Uterus (tissue), 2 donors: ENCODE results near the gene RRAS2.

ENCODE experiments used
- CTCF ChIP-seq, 4 experiments: fragments of 200-600 bp in 2 of 4; fragments of 450-650 bp in 2 of 4; sonication (generic) in 2 of 4; IDR thresholded peaks; one replicate each; pipeline ENCODE4 v1.5.1; 2016 to 2019; ENCODE audit warnings: antibody characterized with exemption in 4 of 4, mild to moderate bottlenecking in 2 of 4, moderate library complexity in 1 of 4
- POLR2A ChIP-seq, 2 donors: fragments of 450-650 bp; IDR thresholded peaks; one replicate each; pipeline ENCODE4 v1.6.1; 2016; ENCODE audit warnings: antibody characterized with exemption in 2 of 2, mild to moderate bottlenecking in 1 of 2, moderate library complexity in 1 of 2

DNA sequence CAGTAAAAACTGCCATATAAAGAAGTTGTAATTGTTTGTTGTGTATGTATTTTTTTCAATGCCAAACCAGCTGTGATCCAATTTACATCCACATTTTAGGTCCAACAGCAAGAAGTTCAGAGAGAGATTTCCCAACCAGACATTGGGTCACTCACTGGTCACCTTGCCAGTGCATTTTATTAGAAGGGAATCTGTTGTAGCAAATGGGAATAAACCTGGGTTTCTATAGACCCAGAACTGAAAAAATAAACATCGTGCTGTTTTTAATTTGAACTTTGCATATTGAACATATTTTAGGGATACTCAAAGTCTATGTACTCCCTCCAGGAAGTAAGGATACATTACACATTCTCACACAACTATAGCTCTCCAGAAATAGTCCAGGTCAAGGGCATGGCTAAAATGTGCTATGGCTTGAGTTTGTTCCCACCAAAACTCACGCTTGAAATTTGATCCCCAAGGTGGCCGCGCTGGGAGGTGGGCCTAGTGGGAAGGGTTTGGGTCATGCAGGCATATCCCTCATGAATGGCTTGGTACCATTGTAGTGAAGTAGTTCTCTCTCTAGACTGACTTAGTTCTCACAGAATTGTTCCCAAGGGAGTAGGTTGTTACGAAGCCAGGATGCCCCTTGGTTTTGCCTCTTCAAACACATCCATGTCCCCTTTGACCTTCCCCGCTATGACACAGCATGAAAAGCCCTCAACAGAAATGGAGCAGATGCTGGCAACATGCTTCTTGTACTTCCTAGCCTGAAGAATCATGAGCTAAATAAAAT is 90.9 kb downstream of the RRAS2 start:
- TF ChIP-seq CTCF (IDR thresholded peaks at IDR 0.05) (no peak), POLR2A (IDR thresholded peaks at IDR 0.05) (no peak)
